ACC112 (cell line): ENCODE results near the gene CIAO3.

Experiments used
- H2AFZ ChIP-seq: fragments of 200-600 bp; sonication (generic); one replicate; pipeline ENCODE4 v1.6.0; 2017; ENCODE audit warnings: antibody characterized with exemption, low read length; ENCODE audit not compliant: unreplicated experiment
- H3K27ac ChIP-seq: fragments of 200-600 bp; sonication (generic); 2 replicates; pipeline ENCODE4 v1.5.1; 2014; ENCODE audit warnings: low read depth, mild to moderate bottlenecking, antibody characterized with exemption, low read length, moderate library complexity
- H3K27me3 ChIP-seq: fragments of 200-600 bp; sonication (generic); 2 replicates; pipeline ENCODE4 v1.6.1; 2014; ENCODE audit warnings: mild to moderate bottlenecking, antibody characterized with exemption, low read length, moderate library complexity, mixed read lengths; ENCODE audit not compliant: insufficient read depth
- H3K36me3 ChIP-seq: fragments of 200-600 bp; sonication (generic); 2 replicates; pipeline ENCODE4 v1.6.1; 2016; ENCODE audit warnings: mild to moderate bottlenecking, antibody characterized with exemption, low read length, moderate library complexity, mixed read lengths; ENCODE audit not compliant: insufficient read depth
- H3K4me1 ChIP-seq: fragments of 200-600 bp; sonication (generic); one replicate; pipeline ENCODE4 v1.6.1; 2016; ENCODE audit warnings: low read length, mixed read lengths; ENCODE audit not compliant: insufficient read depth, unreplicated experiment, control insufficient read depth
- H3K4me3 ChIP-seq: fragments of 200-600 bp; sonication (generic); 2 replicates; pipeline ENCODE4 v1.5.1; 2014; ENCODE audit warnings: mild to moderate bottlenecking, low read depth, low read length
- H3K79me2 ChIP-seq: fragments of 200-600 bp; sonication (generic); one replicate; pipeline ENCODE4 v1.6.0; 2016; ENCODE audit warnings: low read length; ENCODE audit not compliant: control insufficient read depth, unreplicated experiment, insufficient read depth

Gene CIAO3

DNA sequence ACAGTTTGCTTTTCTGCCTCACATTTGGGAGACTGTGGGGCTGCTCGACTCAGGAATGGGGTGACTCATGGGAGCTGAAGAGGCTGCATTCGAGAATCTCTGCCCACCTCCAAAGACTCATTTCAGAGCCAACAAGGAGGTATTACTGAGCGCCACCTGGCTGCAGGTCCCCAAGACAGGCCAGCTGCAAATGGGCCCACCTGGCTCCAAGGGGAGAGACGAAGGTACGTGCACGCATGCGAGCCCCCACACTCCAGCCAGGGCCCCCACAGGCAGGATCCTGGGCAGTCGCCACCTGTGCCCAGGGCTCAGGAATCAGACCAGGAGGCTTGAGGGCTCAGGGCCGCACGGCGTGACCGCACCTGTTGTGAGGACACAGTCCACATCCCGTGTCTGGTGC is 7.9 kb downstream of the CIAO3 start:
- H3K36me3 ChIP-seq = no peaks in the 10 kb centered on the region
- H3K27ac ChIP-seq = no peak overlapping the region
- H3K27me3 ChIP-seq = no peaks in the 10 kb centered on the region
- no peaks in the 10 kb centered on the region for H3K79me2 ChIP-seq
- no peaks in the 10 kb centered on the region for H3K4me1 ChIP-seq
- H2AFZ ChIP-seq = no peak overlapping the region
- no peak overlapping the region for H3K4me3 ChIP-seq

DNA sequence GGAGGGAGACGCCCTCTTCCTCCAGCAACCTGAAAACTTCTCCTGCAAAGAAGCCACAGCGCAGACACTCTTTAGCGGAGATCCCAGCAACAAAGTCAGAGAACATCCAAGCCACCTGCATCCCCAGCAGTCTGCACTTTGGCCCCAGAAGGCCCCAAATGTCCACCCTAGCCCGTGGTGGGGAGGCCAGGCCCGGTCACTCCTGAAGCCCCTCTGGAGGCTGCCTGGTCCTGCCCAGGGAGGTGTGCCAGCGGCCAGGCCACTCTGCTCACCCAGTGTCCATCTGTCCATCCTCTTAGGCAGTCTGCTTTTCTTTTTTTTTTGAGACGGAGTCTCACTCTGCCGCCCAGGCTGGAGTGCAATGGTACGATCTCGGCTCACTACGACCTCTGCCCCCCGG is 8.5 kb downstream of the CIAO3 start:
- H3K36me3 ChIP-seq = no peaks in the 10 kb centered on the region

DNA sequence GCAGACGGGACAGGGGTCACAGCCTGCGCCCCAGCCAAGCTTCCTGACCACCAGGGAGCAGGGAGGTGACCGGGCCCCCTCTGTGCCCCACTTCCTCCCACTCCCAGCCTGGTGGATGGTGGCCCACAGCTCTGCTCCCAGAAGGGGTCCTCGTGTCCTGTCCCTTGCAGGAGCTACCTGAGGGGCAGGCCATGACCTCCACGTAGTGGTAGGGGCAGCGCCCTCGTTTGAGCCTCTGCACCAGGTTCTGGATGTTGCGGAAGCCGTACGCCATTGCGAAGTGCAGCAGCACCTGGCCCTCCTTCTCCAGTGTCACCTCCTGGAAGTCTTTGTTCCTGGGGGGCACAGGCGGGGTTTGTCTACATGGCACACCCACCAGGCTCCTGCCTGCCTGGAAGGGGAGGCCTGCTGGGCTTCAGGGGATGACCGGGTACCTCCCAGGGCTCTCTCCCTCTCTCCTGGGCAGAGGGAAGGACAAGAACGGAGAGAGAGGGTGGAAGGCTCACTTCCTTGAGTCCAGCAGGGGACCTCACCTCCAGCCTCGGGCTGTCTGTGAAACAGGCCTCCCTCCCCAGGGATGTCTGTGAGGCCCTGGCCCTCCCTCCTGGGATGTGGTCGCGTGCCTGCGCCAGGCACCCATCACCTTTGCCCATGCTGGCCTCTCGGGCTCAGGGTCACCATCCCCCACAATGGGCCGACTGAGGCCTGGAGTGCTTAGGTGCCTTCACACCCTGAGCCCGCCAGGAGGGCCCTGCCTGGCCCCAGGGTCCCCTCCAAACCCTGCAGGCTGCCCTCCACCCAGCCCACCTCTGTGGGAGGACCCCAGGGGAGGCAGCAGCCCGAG is 9.9 kb downstream of the CIAO3 start:
- no peak overlapping the region for H3K4me3 ChIP-seq
- peaks cover 4% of the 10 kb centered on the region for H3K4me1 ChIP-seq
- no peaks in the 10 kb centered on the region for H3K27me3 ChIP-seq
- no peaks in the 10 kb centered on the region for H3K79me2 ChIP-seq
- H3K27ac ChIP-seq = no peak overlapping the region
- H2AFZ ChIP-seq = no peak overlapping the region
- H3K36me3 ChIP-seq = no peaks in the 10 kb centered on the region

More for the DNA sequence above, 8.5 kb downstream of the CIAO3 start:
- Histone ChIP-seq H3K27me3 (no peaks in the 10 kb centered on the region), H3K27ac (no peak overlapping the region), H3K4me3 (no peak overlapping the region), H2AFZ (no peak overlapping the region), H3K4me1 (no peaks in the 10 kb centered on the region), H3K79me2 (no peaks in the 10 kb centered on the region)

DNA sequence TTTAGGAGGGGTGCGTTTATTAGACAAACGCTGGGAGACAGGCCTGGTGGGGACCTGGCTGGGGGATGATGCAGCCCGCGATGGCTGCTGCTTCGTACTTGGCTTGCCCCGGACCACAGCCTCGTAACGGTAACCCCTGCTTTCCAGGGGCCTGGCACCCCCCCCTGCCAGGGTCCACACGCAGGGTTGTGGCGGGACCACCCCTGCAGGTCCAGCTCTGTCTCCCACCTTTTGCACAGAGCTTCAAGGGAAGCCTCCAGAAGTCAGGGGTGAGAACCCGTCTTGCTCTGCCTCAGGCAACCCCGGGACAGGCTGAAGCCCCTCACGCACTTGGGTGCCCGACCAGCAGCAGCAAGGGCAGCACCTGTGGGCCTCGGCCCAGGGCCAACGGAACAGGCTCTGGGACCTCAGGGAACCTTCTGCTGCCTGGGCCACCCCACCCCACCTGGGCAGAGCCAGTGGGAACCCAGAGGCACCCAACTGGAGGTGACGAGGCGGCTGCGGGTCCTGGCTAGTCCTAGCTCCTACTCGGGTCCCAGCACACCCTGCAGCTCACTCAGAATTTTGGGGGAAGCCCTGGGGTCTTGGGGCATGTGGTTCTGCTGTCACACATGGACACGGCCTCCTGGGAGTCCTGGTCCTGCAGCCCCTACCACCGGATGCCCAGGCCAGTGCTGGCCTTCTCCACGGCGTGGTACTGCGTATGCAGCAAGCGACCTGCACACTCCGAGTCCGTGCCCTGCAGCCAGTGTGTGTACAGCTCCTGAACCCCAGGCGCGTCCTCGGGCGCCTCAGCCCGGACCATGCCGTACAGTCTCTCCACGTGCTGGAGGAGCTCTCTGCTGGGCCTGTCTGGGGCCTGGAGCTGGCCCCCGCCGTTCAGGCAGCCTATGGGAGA is 10.8 kb downstream of the CIAO3 start:
- Histone ChIP-seq H3K4me3 (no peak overlapping the region), H3K79me2 (no peaks in the 10 kb centered on the region), H3K27ac (no peak overlapping the region), H2AFZ (no peak overlapping the region), H3K36me3 (no peaks in the 10 kb centered on the region), H3K4me1 (peaks cover 4% of the 10 kb centered on the region), H3K27me3 (no peaks in the 10 kb centered on the region)

DNA sequence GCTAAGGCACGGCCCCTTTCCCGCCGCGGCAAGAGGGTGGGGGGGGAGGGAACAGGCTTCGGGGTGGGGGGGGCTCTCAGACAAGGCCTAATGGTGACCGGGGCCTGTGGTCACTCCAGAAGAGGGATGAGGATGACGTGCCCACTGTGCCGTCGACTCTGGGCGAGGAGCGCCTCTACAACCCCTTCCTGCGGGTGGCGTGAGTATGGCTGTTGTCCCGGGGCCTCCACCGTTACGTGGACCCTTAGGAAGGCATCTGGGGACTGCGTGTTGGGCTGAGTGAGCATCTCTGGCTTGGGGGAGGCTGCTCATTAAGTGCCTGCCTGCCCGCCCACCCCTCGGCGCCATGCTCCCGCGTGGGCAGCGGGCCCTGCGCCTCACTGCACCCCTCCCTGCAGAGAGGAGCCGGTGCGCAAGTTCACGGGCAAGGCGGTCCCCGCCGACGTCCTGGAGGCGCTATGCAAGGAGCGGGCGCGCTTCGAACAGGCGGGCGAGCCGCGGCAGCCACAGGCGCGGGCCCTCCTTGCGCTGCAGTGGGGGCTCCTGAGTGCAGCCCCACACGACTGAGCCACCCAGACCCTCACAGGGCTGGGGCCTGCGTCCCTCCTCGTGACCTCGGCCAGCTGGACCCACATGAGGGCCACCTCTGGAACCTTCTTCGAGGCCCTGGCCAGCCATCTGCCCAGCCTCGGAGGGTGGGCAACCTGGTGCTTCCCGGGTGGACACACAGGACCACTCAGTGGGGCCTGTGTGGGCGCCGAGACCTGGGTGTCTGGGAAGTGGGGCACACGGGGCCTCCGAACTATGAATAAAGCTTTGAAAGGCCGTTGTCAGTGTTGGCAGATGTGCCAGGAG is 11.7 kb downstream of the CIAO3 start:
- peaks cover 4% of the 10 kb centered on the region for H3K4me1 ChIP-seq
- H3K79me2 ChIP-seq = no peaks in the 10 kb centered on the region
- H3K27me3 ChIP-seq = no peaks in the 10 kb centered on the region
- H3K36me3 ChIP-seq = no peaks in the 10 kb centered on the region
- no peak overlapping the region for H2AFZ ChIP-seq
- no peak overlapping the region for H3K27ac ChIP-seq
- H3K4me3 ChIP-seq = peak overlapping the region; percentile 83

DNA sequence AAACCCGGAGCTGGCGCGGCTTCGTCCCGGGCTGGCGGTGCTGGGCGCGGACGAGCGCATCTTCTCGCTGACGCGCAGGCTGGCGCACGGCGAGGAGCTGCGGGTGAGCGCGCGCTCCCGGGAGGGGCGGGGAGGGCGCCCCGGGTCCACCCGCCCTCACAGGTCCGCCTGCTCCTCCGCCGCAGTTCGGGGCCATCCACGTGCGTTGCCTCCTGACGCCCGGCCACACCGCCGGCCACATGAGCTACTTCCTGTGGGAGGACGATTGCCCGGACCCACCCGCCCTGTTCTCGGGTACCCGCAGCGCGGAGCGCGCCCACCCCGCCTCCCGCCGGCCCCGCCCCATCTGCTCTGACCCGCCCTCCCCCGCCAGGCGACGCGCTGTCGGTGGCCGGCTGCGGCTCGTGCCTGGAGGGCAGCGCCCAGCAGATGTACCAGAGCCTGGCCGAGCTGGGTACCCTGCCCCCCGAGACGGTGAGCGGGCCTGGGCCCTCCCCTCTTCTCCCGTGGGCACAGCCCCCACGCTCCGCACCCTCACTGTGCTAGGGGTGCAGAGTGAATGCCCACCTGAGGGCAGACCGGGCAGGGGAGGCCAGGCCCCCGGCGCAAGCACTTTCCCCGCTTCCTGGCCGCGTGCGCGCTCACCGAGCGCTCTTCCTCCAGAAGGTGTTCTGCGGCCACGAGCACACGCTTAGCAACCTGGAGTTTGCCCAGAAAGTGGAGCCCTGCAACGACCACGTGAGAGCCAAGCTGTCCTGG is 12.5 kb downstream of the CIAO3 start:
- peaks cover 4% of the 10 kb centered on the region for H3K4me1 ChIP-seq
- no peak overlapping the region for H3K27ac ChIP-seq
- peak overlapping the region; percentile 83 for H3K4me3 ChIP-seq
- H3K36me3 ChIP-seq = no peaks in the 10 kb centered on the region
- no peaks in the 10 kb centered on the region for H3K27me3 ChIP-seq
- no peaks in the 10 kb centered on the region for H3K79me2 ChIP-seq
- H2AFZ ChIP-seq = no peak overlapping the region

DNA sequence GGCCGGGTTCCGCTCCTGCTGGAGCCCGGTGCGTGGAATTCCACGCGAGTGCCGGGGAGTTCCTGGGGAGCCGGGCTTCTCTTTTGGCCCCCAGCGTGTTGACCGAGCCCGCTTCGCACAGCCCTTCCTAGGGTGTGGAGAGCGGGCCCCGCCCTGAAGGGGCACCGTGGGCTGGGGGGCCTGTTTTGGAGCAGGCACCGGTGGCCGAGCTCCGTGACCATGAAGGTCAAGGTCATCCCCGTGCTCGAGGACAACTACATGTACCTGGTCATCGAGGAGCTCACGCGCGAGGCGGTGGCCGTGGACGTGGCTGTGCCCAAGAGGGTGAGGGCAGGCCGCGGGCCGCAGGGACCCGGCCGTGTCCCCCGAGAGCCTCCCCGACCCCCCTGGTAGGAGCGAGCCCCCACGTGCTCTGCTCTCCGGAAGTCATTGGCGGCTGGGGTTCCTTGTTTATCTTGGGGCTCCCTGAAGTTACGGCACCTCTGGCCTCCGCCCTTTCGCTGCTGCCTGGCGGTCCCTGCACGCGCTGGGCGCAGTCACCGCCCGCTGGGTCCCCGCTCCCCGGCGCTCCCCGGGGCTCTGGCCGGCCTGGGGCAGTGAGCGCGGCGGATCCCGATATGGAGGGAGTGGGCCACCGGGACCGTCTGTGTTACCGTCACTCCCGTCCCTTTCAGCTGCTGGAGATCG is 13.4 kb downstream of the CIAO3 start:
- Histone ChIP-seq H3K4me1 (peaks cover 4% of the 10 kb centered on the region), H2AFZ (peak overlapping the region; percentile 22), H3K4me3 (peak overlapping the region; percentile 83), H3K27ac (no peak overlapping the region), H3K79me2 (no peaks in the 10 kb centered on the region), H3K36me3 (no peaks in the 10 kb centered on the region), H3K27me3 (no peaks in the 10 kb centered on the region)

DNA sequence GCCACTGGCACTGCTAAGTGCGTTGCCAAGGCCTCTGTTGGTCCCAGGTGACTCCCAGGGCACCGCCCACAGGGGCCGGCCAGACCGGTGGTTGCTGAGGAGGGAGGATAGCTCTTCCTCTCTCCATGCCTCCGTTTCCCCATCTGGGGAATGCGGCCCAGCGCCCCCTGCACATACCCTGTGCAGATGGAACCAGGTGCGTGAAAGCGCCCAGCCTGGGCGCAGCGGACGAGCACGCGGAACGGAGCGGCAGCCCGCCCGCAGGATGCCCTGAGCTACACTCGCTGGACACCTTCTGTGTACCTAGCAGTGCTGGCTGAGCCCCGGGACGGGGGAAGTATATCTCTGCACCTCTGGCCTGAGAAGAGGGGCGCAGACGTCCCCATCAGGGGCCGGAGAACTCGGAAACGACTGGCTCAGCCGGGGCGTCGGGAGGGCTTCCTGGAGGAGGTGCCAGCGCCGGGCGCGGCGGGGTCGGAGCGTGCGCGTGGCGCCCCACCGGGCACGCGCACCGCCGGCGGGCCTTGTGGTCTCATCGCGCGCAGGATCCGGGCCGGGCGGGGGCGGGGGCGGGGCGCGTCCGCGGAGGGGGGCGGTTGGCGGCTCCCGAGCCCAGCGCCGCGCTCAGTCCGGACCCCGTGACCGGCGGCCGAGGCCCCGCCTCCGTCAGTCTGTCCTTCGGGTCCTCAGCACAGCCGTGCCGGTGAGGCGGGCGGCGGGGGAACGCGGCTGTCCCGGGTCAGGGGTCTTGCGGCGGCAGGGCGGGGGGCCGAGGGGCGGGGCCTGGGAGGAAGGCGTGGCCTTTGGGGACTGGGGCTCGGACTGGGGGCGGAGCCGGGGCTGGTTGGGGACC is 14.1 kb downstream of the CIAO3 start, which contains the start of the genes CCDC78 and HAGHL:
Gene CCDC78 (minus strand): TSS at position 6 of the 853 bp plus-strand sequence. CDS start 76 bp downstream, outside the sequence.
Gene HAGHL (plus strand): TSS at position 669 of the 853 bp plus-strand sequence. CDS start 404 bp downstream, outside the sequence.
- Histone ChIP-seq H3K36me3 (no peaks in the 10 kb centered on the region), H2AFZ (peak within 1 kb of the TSS; percentile 22), H3K27ac (no peak within 1 kb of the TSS)

DNA sequence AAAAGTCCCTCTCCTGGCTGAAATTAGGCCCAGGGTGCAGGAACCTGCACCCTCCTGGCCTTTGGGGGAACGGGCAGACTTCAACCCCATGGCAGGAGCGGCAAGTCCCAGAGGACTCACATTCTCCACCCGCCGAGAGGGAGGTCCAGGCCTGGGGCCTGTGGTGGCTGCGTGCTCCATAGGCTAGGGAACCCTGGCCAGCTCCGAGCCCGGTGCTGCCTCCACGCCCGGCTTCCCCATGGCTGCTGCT is 14.7 kb downstream of the CIAO3 start:
- H3K27me3 ChIP-seq = no peaks in the 10 kb centered on the region
- peaks cover 8% of the 10 kb centered on the region for H3K4me1 ChIP-seq
- no peaks in the 10 kb centered on the region for H3K79me2 ChIP-seq
- H3K4me3 ChIP-seq = no peak overlapping the region
- H2AFZ ChIP-seq = no peak overlapping the region
- H3K27ac ChIP-seq = no peak overlapping the region
- no peaks in the 10 kb centered on the region for H3K36me3 ChIP-seq

More for the DNA sequence above, 14.1 kb downstream of the CIAO3 start, which contains the start of the genes CCDC78 and HAGHL:
- no peaks in the 10 kb centered on the region for H3K79me2 ChIP-seq
- peak within 1 kb of the TSS; percentile 83 for H3K4me3 ChIP-seq
- no peaks in the 10 kb centered on the region for H3K27me3 ChIP-seq
- peaks cover 5% of the 10 kb centered on the region for H3K4me1 ChIP-seq
